H9 (cell line): ENCODE measurements around the gene MATK. TPM values are rescaled to one million over a fixed set of nuclear protein-coding genes. Genes with fewer than 3 reads are reported as not detected.

ENCODE experiments used
- DNase-seq: peaks from one replicate; pipeline ENCODE4 v3.0.0-alpha.2; 2017
- H2AFZ ChIP-seq: one replicate; pipeline ENCODE4 v1.6.1; 2013; ENCODE audit warnings: mild to moderate bottlenecking, low read length, control low read depth, moderate library complexity
- H2AK5ac ChIP-seq: 2 replicates; pipeline ENCODE4 v1.6.1; 2013; ENCODE audit warnings: low read length, control low read depth, mixed read lengths; ENCODE audit not compliant: insufficient read length
- H2BK120ac ChIP-seq: one replicate; pipeline ENCODE4 v1.6.1; 2013; ENCODE audit warnings: low read depth, mild to moderate bottlenecking, low read length, control low read depth, inconsistent platforms; ENCODE audit not compliant: poor library complexity, severe bottlenecking
- H2BK12ac ChIP-seq: 2 replicates; pipeline ENCODE4 v1.6.1; 2013; ENCODE audit warnings: low read length, control low read depth, mixed read lengths, low read depth; ENCODE audit not compliant: insufficient read length
- H2BK15ac ChIP-seq: 2 replicates; pipeline ENCODE4 v1.6.1; 2013; ENCODE audit warnings: low read depth, low read length, control low read depth
- H2BK20ac ChIP-seq: one replicate; pipeline ENCODE4 v1.6.1; 2013; ENCODE audit warnings: low read depth, mild to moderate bottlenecking, low read length, control low read depth, inconsistent platforms; ENCODE audit not compliant: poor library complexity, severe bottlenecking
- H2BK5ac ChIP-seq: 2 replicates; pipeline ENCODE4 v1.6.1; 2013; ENCODE audit warnings: low read length, control low read depth, mixed read lengths; ENCODE audit not compliant: insufficient read length
- H3K14ac ChIP-seq: 2 replicates; pipeline ENCODE4 v1.6.1; 2013; ENCODE audit warnings: low read length, control low read depth; ENCODE audit not compliant: insufficient read depth
- H3K18ac ChIP-seq: 2 replicates; pipeline ENCODE4 v1.6.1; 2013; ENCODE audit warnings: low read depth, mild to moderate bottlenecking, mixed read lengths, low read length, control low read depth; ENCODE audit not compliant: insufficient read length
- H3K23ac ChIP-seq: 2 replicates; pipeline ENCODE4 v1.6.1; 2013; ENCODE audit warnings: low read length, control low read depth, mixed read lengths, low read depth; ENCODE audit not compliant: insufficient read length
- H3K23me2 ChIP-seq: 2 replicates; pipeline ENCODE4 v1.6.1; 2013; ENCODE audit warnings: low read depth, mild to moderate bottlenecking, mixed read lengths, low read length, control low read depth; ENCODE audit not compliant: insufficient read length, poor library complexity, severe bottlenecking
- H3K27ac ChIP-seq: 2 replicates; pipeline ENCODE4 v1.5.1; 2013; ENCODE audit warnings: low read length, control low read depth, mixed read lengths, low read depth; ENCODE audit not compliant: insufficient read length
- H3K27me3 ChIP-seq: 2 replicates; pipeline ENCODE4 v1.6.1; 2013; ENCODE audit warnings: low read length, control low read depth, inconsistent platforms; ENCODE audit not compliant: insufficient read depth
- H3K4ac ChIP-seq: 2 replicates; pipeline ENCODE4 v1.6.1; 2013; ENCODE audit warnings: low read depth, mild to moderate bottlenecking, control low read depth, inconsistent platforms, low read length, moderate library complexity
- H3K4me1 ChIP-seq: 2 replicates; pipeline ENCODE4 v1.6.1; 2013; ENCODE audit warnings: low read length, control low read depth, inconsistent platforms; ENCODE audit not compliant: insufficient read depth
- H3K4me2 ChIP-seq: 2 replicates; pipeline ENCODE4 v1.6.1; 2013; ENCODE audit warnings: low read length, control low read depth, mixed read lengths; ENCODE audit not compliant: insufficient read length, insufficient read depth
- H3K56ac ChIP-seq: 2 replicates; pipeline ENCODE4 v1.6.1; 2013; ENCODE audit warnings: low read depth, mild to moderate bottlenecking, mixed read lengths, low read length, control low read depth; ENCODE audit not compliant: insufficient read length
- H3K79me1 ChIP-seq: 2 replicates; pipeline ENCODE4 v1.6.1; 2013; ENCODE audit warnings: low read depth, mild to moderate bottlenecking, moderate library complexity, low read length, control low read depth, inconsistent platforms; ENCODE audit not compliant: insufficient read depth, poor library complexity, severe bottlenecking
- H3K79me2 ChIP-seq: 2 replicates; pipeline ENCODE4 v1.6.1; 2013; ENCODE audit warnings: low read length, control low read depth, inconsistent platforms; ENCODE audit not compliant: insufficient read depth
- H3K9ac ChIP-seq: 2 replicates; pipeline ENCODE4 v1.6.1; 2013; ENCODE audit warnings: low read length, control low read depth, mixed read lengths; ENCODE audit not compliant: insufficient read length; ENCODE audit errors: extremely low read depth
- H3K9me3 ChIP-seq: one replicate; pipeline ENCODE4 v1.6.1; 2013; ENCODE audit warnings: low read depth, low read length, inconsistent platforms; ENCODE audit not compliant: control insufficient read depth
- H3T11ph ChIP-seq: one replicate; pipeline ENCODE4 v1.6.1; 2013; ENCODE audit warnings: mild to moderate bottlenecking, low read length, control low read depth, inconsistent platforms
- H4K20me1 ChIP-seq: one replicate; pipeline ENCODE4 v1.6.1; 2013; ENCODE audit not compliant: control insufficient read depth, insufficient read length, insufficient read depth
- H4K5ac ChIP-seq: 2 replicates; pipeline ENCODE4 v1.6.1; 2013; ENCODE audit warnings: low read depth, mild to moderate bottlenecking, mixed read lengths, low read length, control low read depth; ENCODE audit not compliant: insufficient read length
- H4K8ac ChIP-seq: replicated peaks from 2 replicates; pipeline ENCODE4 v1.6.1; 2013; ENCODE audit warnings: low read length, control low read depth, mixed read lengths, low read depth; ENCODE audit not compliant: insufficient read length
- H4K91ac ChIP-seq: 2 replicates; pipeline ENCODE4 v1.6.1; 2013; ENCODE audit warnings: low read depth, mild to moderate bottlenecking, moderate library complexity, mixed read lengths, low read length, control low read depth; ENCODE audit not compliant: insufficient read length
- H3K27ac Mint-ChIP-seq, 3 experiments: 2 replicates in 2 of 3; 3 replicates in 1 of 3; pipeline ENCODE4 v1.8.0; 2020 to 2021; ENCODE audit warnings: mixed read lengths in 3 of 3, mild to moderate bottlenecking in 1 of 3, moderate library complexity in 1 of 3
- H3K27me3 Mint-ChIP-seq: 2 replicates; pipeline ENCODE4 v1.8.0; 2021; ENCODE audit warnings: low read depth, mild to moderate bottlenecking, moderate library complexity, mixed read lengths
- H3K36me3 Mint-ChIP-seq, 3 experiments: 2 replicates in 2 of 3; 3 replicates in 1 of 3; pipeline ENCODE4 v1.8.0; 2020 to 2021; ENCODE audit warnings: low read depth in 3 of 3, mixed read lengths in 3 of 3; ENCODE audit not compliant: insufficient read depth in 1 of 3
- H3K4me1 Mint-ChIP-seq, 2 experiments: 2 replicates each; pipeline ENCODE4 v1.8.0; 2020; ENCODE audit warnings: mixed read lengths in 2 of 2
- H3K4me3 Mint-ChIP-seq, 2 experiments: 2 replicates in 1 of 2; 3 replicates in 1 of 2; pipeline ENCODE4 v1.8.0; 2020 to 2021; ENCODE audit warnings: mild to moderate bottlenecking in 2 of 2, mixed read lengths in 2 of 2, moderate library complexity in 1 of 2
- H3K9me3 Mint-ChIP-seq, 2 experiments: 2 replicates in 1 of 2; 3 replicates in 1 of 2; pipeline ENCODE4 v1.8.0; 2020; ENCODE audit warnings: mild to moderate bottlenecking in 2 of 2, mixed read lengths in 2 of 2, moderate library complexity in 1 of 2
- CTCF ChIP-seq: fragments of 200-600 bp; sonication (generic); conservative IDR thresholded peaks from 3 replicates; pipeline ENCODE4 v1.8.0; 2021; ENCODE audit warnings: antibody characterized with exemption, mild to moderate bottlenecking
- WGBS: extraction: QIAGEN DNeasy Blood & Tissue Kit; methylation state at CpG from one replicate; pipeline ENCODE4 v1.1.7; 2013; ENCODE audit warnings: missing lambda C conversion rate, low lambda C conversion rate, mixed read lengths; ENCODE audit not compliant: insufficient read length; ENCODE audit errors: extremely low coverage; 5-methylcytosine and 5-hydroxymethylcytosine counted together
- total RNA-seq: library from RNA; stranded (reverse); gene quantifications from 2 replicates; pipeline ENCODE4 v1.2.1, GENCODE V29; 2021

The MATK gene
- total RNA-seq, 1 experiment from 2014 or later, result 13.5 TPM

- H3K36me3 Mint-ChIP-seq, result peaks cover 3 to 12% (median 11%) of the 10 kb centered on the region in 3 experiments; a peak in 5 of 7 replicates
- H4K20me1 ChIP-seq, result no peaks in the 10 kb centered on the region
- H3K56ac ChIP-seq, result no peak overlapping the region
- no peak overlapping the region for H3K9ac ChIP-seq
- H4K8ac ChIP-seq, result no peak overlapping the region
- no peaks in the 10 kb centered on the region for H3K79me1 ChIP-seq
- no peaks in the 10 kb centered on the region for H3K4me1 ChIP-seq
- H3K9me3 Mint-ChIP-seq, result no peaks in the 10 kb centered on the region
- no peak overlapping the region for H3K4me3 Mint-ChIP-seq
- H3K27ac ChIP-seq, result no peak overlapping the region
- no peaks in the 10 kb centered on the region for H3K9me3 ChIP-seq
- no CpG with 5 or more reads among the region's 8 CpGs for WGBS
- H2BK12ac ChIP-seq, result no peak overlapping the region
- no peak overlapping the region for H4K91ac ChIP-seq
- H2AFZ ChIP-seq, result no peak overlapping the region
- H3K27me3 Mint-ChIP-seq, result no peaks in the 10 kb centered on the region
- no peaks in the 10 kb centered on the region for H3K23me2 ChIP-seq
- no peak for DNase-seq
- 0 out of 7 replicates have a peak overlapping the region, but pooled peaks of 1 of the 3 experiments have one; percentile 55 for H3K27ac Mint-ChIP-seq
- no peak overlapping the region for H3K4me2 ChIP-seq
- H3K79me2 ChIP-seq, result no peaks in the 10 kb centered on the region
- H2AK5ac ChIP-seq, result no peak overlapping the region
- TF ChIP-seq CTCF, result no peak
- H2BK20ac ChIP-seq, result no peak overlapping the region
- H3K23ac ChIP-seq, result no peak overlapping the region
- H2BK5ac ChIP-seq, result no peak overlapping the region
- no peak overlapping the region for H4K5ac ChIP-seq
- no peak overlapping the region for H3K4ac ChIP-seq
- no peak overlapping the region for H3T11ph ChIP-seq
- no peak overlapping the region for H3K14ac ChIP-seq
- no peak overlapping the region for H3K18ac ChIP-seq
- no peak overlapping the region for H2BK120ac ChIP-seq
- H2BK15ac ChIP-seq, result no peak overlapping the region
- no peaks in the 10 kb centered on the region for H3K27me3 ChIP-seq
- H3K4me1 Mint-ChIP-seq, result no peaks in the 10 kb centered on the region
Observed at GRCh38 chr19:3745363-3746045, 40.7 kb downstream of the MATK start.
